Endothelial cell of umbilical vein (primary cell): ENCODE data around the gene SLC4A4. TPM values are rescaled to one million over a fixed set of nuclear protein-coding genes. Genes with fewer than 3 reads are reported as not detected.

Source experiments
- BruUV-seq: library from RNA; stranded (reverse); fragments of 400-500 nt; replicated peaks from 2 replicates; lab custom pipeline; 2021; lab: Mats Ljungman, UMichigan
- CTCF ChIA-PET: fragments of 300-600, 350-600 bp; sonication (Branson Sonifier 250); formaldehyde crosslinking; loops from one replicate; lab custom pipeline; 2021; ENCODE audit warnings: antibody characterized with exemption, inconsistent platforms; lab: Charles Lee
- POLR2A ChIA-PET: fragments of 300-600, 350-600 bp; sonication (Branson Sonifier 250); formaldehyde crosslinking; loops from one replicate; lab custom pipeline; 2021; ENCODE audit warnings: antibody characterized with exemption, inconsistent platforms; lab: Charles Lee
- DNase-seq: peaks from one replicate; pipeline ENCODE4 v3.0.0-alpha.2; 2011; ENCODE audit warnings: low read depth, low spot score
- FAIRE-seq: peaks from 2 replicates; lab custom pipeline; 2011; peaks lifted over from hg19 to GRCh38; lab: Jason Lieb, UNC
- H2AFZ ChIP-seq: 2 replicates; pipeline ENCODE4 v1.6.0; 2012; ENCODE audit warnings: low read depth, low read length, control low read depth, inconsistent platforms
- H3K27ac ChIP-seq: 2 replicates; pipeline ENCODE4 v1.5.1; 2011; ENCODE audit warnings: low read depth, mild to moderate bottlenecking, control low read depth, low read length, moderate library complexity; ENCODE audit not compliant: insufficient read depth
- H3K27me3 ChIP-seq, 2 experiments: 2 replicates each; pipeline versions ENCODE4 v1.6.0 to v1.6.1; 2011; ENCODE audit warnings: low read length in 2 of 2, mixed read lengths in 1 of 2; ENCODE audit not compliant: control insufficient read depth in 2 of 2, insufficient read depth in 2 of 2
- H3K36me3 ChIP-seq, 2 experiments: 2 replicates in 1 of 2; 3 replicates in 1 of 2; pipeline ENCODE4 v1.5.1; 2011; ENCODE audit warnings: low read length in 2 of 2, mild to moderate bottlenecking in 1 of 2, moderate library complexity in 1 of 2; ENCODE audit not compliant: control insufficient read depth in 2 of 2, insufficient read depth in 2 of 2; ENCODE audit errors: extremely low read depth in 1 of 2
- H3K4me1 ChIP-seq: 3 replicates; pipeline ENCODE4 v1.5.1; 2011; ENCODE audit warnings: mild to moderate bottlenecking, low read length; ENCODE audit not compliant: control insufficient read depth, insufficient read depth; ENCODE audit errors: extremely low read depth
- H3K4me2 ChIP-seq: 2 replicates; pipeline ENCODE4 v1.6.1; 2011; ENCODE audit warnings: low read length, control low read depth, mixed read lengths; ENCODE audit not compliant: insufficient read depth
- H3K4me3 ChIP-seq, 3 experiments: fragments of 200-600 bp in 1 of 3; sonication (generic), shearing (Covaris generic) in 1 of 3; replicated peaks in 1 of 3; 2 replicates each; pipeline ENCODE4 v1.5.1; 2011 to 2016; ENCODE audit warnings: control low read depth in 3 of 3, low read length in 3 of 3, mild to moderate bottlenecking in 2 of 3, inconsistent platforms in 1 of 3, low read depth in 1 of 3, moderate library complexity in 1 of 3; ENCODE audit not compliant: insufficient read depth in 1 of 3
- H3K79me2 ChIP-seq: 2 replicates; pipeline ENCODE4 v1.6.0; 2012; ENCODE audit warnings: low read length, inconsistent platforms; ENCODE audit not compliant: control insufficient read depth, insufficient read depth
- H3K9ac ChIP-seq: replicated peaks from 2 replicates; pipeline ENCODE3; 2011; ENCODE audit warnings: low read length, control low read depth; ENCODE audit not compliant: insufficient read depth; ENCODE audit errors: extremely low read depth
- H3K9me1 ChIP-seq: replicated peaks from 3 replicates; pipeline ENCODE4 v1.6.0; 2011; ENCODE audit warnings: mild to moderate bottlenecking, low read length; ENCODE audit not compliant: control insufficient read depth, insufficient read depth; ENCODE audit errors: extremely low read depth
- H3K9me3 ChIP-seq: replicated peaks from 2 replicates; pipeline ENCODE4 v1.5.1; 2012; ENCODE audit warnings: low read length, inconsistent platforms; ENCODE audit not compliant: control insufficient read depth, insufficient read depth
- H4K20me1 ChIP-seq: replicated peaks from 2 replicates; pipeline ENCODE3; 2011; ENCODE audit warnings: mild to moderate bottlenecking, low read length; ENCODE audit not compliant: control insufficient read depth, insufficient read depth; ENCODE audit errors: extremely low read depth
- EZH2 ChIP-seq: IDR thresholded peaks from 2 replicates; pipeline ENCODE4 v1.6.1; 2012; ENCODE audit warnings: borderline replicate concordance, low read depth, mild to moderate bottlenecking, moderate library complexity, low read length, inconsistent platforms; ENCODE audit not compliant: severe bottlenecking
- FOS ChIP-seq: IDR thresholded peaks from 2 replicates; pipeline ENCODE4 v1.6.1; 2011; ENCODE audit warnings: mild to moderate bottlenecking, low read length, moderate library complexity, borderline replicate concordance; ENCODE audit not compliant: insufficient read depth
- GATA2 ChIP-seq: IDR thresholded peaks from 2 replicates; pipeline ENCODE4 v1.7.0; 2011; ENCODE audit warnings: low read depth, mild to moderate bottlenecking, moderate library complexity, mixed read lengths, low read length; ENCODE audit not compliant: insufficient read length, insufficient read depth
- JUN ChIP-seq: IDR thresholded peaks from 2 replicates; pipeline ENCODE4 v1.6.1; 2011; ENCODE audit warnings: borderline replicate concordance, low read depth; ENCODE audit not compliant: insufficient read length, insufficient read depth
- MYC ChIP-seq: IDR thresholded peaks from one replicate; pipeline ENCODE4 v1.6.1; 2011; ENCODE audit warnings: mild to moderate bottlenecking, low read depth, low read length
- POLR2A ChIP-seq: IDR thresholded peaks from 2 replicates; pipeline ENCODE4 v1.6.1; 2012; ENCODE audit warnings: low read depth, mild to moderate bottlenecking, control low read depth, low read length
- POLR2AphosphoS5 ChIP-seq: IDR thresholded peaks from 2 replicates; pipeline ENCODE4 v1.6.1; 2012; ENCODE audit warnings: low read depth, mild to moderate bottlenecking, control low read depth, low read length, moderate library complexity; ENCODE audit not compliant: insufficient read depth
- dilution Hi-C: fragments of 300-500 bp; cut with MboI; formaldehyde crosslinking; loops from one replicate; pipeline ENCODE4 v1.15.0; 2019; ENCODE audit warnings: low sequenced_read_pairs; ENCODE audit not compliant: extremely low pct_ligation_motif_present
- intact Hi-C: fragments of 100-400 bp; cut with micrococcal nuclease; formaldehyde crosslinking; loops from one replicate; pipeline ENCODE4 v1.10.0; 2022
- polyA plus RNA-seq, 4 experiments: library from polyadenylated mRNA; depleted of rRNA in 3 of 4; stranded (reverse) in 3 of 4; unstranded in 1 of 4; fragments of >200 nt; gene quantifications; 2 replicates each; pipeline versions ENCODE4 v1.2.1 to v1.2.3, GENCODE V29; 2011 to 2012; ENCODE audit warnings: missing spikeins in 1 of 4
- total RNA-seq: library from RNA; stranded (reverse); gene quantifications from 2 replicates; pipeline ENCODE4 v1.2.3, GENCODE V29; 2021
- TF ChIP-seq, protein P1 (sequence below): IDR thresholded peaks from 2 replicates; pipeline ENCODE4 v1.6.1; 2011; ENCODE audit not compliant: insufficient read depth, insufficient read length
- TF ChIP-seq, protein P2 (sequence below), 2 donors: IDR thresholded peaks; 1 replicate in 1 of 2; 2 replicates in 1 of 2; pipeline ENCODE4 v1.5.1; 2011; ENCODE audit warnings: low read length in 2 of 2, mild to moderate bottlenecking in 2 of 2, moderate library complexity in 2 of 2, control low read depth in 1 of 2, inconsistent platforms in 1 of 2, low read depth in 1 of 2; ENCODE audit not compliant: insufficient read depth in 1 of 2; ENCODE audit errors: extremely low read depth in 1 of 2

SLC4A4 gene
- total and polyA plus RNA-seq, 2 donors (not counting 3 experiments of a cell fraction or from before 2014, with no cell fraction given) = not detected

DNA sequence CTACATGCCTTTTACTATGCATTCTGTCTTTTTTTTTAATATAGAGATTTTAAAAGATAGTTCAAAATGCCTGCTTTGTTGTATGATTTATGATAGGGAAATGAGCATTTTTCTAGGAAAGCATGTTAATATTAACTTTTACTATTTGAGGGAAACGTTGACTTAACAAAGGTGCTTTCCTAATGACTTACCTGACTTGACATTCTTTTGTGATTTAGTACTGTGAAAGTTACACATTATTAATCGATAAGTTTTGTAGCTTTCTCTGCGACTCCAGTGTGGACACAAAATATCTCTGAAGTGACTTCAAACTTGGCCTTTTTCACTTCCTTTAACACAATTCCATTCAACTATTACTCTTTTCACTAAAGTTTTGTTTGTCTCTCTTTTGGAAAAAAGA is 260.8 kb downstream of the SLC4A4 start:
- Histone ChIP-seq H3K36me3 (no peaks in the 10 kb centered on the region), H3K9me3 (no peaks in the 10 kb centered on the region), H2AFZ (no peak overlapping the region), H3K4me3 (no peak overlapping the region), H3K27me3 (no peaks in the 10 kb centered on the region), H3K9ac (no peak overlapping the region), H3K4me2 (no peak overlapping the region), H3K27ac (no peak overlapping the region), H3K4me1 (no peaks in the 10 kb centered on the region), H4K20me1 (no peaks in the 10 kb centered on the region), H3K79me2 (no peaks in the 10 kb centered on the region), H3K9me1 (no peaks in the 10 kb centered on the region)
- dilution Hi-C loops (no loop called here), intact Hi-C loops (no loop called here)
- TF ChIP-seq FOS (no peak), POLR2A (no peak), EZH2 (no peak), MYC (no peak), GATA2 (no peak), POLR2AphosphoS5 (no peak), JUN (no peak)
- TF ChIP-seq, protein P1, sequence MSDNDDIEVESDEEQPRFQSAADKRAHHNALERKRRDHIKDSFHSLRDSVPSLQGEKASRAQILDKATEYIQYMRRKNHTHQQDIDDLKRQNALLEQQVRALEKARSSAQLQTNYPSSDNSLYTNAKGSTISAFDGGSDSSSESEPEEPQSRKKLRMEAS = no peak
- TF ChIP-seq, protein P2, sequence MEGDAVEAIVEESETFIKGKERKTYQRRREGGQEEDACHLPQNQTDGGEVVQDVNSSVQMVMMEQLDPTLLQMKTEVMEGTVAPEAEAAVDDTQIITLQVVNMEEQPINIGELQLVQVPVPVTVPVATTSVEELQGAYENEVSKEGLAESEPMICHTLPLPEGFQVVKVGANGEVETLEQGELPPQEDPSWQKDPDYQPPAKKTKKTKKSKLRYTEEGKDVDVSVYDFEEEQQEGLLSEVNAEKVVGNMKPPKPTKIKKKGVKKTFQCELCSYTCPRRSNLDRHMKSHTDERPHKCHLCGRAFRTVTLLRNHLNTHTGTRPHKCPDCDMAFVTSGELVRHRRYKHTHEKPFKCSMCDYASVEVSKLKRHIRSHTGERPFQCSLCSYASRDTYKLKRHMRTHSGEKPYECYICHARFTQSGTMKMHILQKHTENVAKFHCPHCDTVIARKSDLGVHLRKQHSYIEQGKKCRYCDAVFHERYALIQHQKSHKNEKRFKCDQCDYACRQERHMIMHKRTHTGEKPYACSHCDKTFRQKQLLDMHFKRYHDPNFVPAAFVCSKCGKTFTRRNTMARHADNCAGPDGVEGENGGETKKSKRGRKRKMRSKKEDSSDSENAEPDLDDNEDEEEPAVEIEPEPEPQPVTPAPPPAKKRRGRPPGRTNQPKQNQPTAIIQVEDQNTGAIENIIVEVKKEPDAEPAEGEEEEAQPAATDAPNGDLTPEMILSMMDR (IDR thresholded peaks at IDR 0.05; ENCODE audit: extremely low read depth in 1 of 2, insufficient read depth in 1 of 2, low read depth in 1 of 2, low read length in 2 of 2) = no peak
- DNase-seq (no peak), FAIRE-seq (no peak)
- POLR2A ChIA-PET = no interaction called here
- BruUV-seq = no TSS peak
- CTCF ChIA-PET = no interaction called here
